ENCODE data around the gene MED12L.

Gene MED12L

GRCh38 chr3:151175952-151176351 lies 90.5 kb downstream of the MED12L start:
- Histone ChIP-seq H3K56ac (ENCODE audit: low read length) (no peak overlapping the region), H3K27ac (ENCODE audit: low read depth, low read length) (no peak overlapping the region), H3K23ac (ENCODE audit: low read length) (no peak overlapping the region), H4K5ac (ENCODE audit: low read length) (no peak overlapping the region), H3K4me3 (ENCODE audit: low read length) (no peak overlapping the region), H3K4me2 (ENCODE audit: low read length) (no peak overlapping the region), H2BK5ac (ENCODE audit: low read length) (no peak overlapping the region), H3K27me3 (ENCODE audit: insufficient read depth, low read length, poor library complexity) (no peaks in the 10 kb centered on the region), H3K79me2 (ENCODE audit: control insufficient read depth, insufficient read depth, low read length) (no peaks in the 10 kb centered on the region), H3K9ac (ENCODE audit: low read length) (no peak overlapping the region), H2AK5ac (ENCODE audit: low read length) (no peak overlapping the region), H3K36me3 (ENCODE audit: control insufficient read depth, insufficient read depth, low read length) (no peaks in the 10 kb centered on the region), H4K8ac (ENCODE audit: low read depth, low read length) (no peak overlapping the region), H3K4ac (ENCODE audit: low read depth, low read length) (no peak overlapping the region), H3K4me1 (ENCODE audit: control insufficient read depth, low read depth, low read length) (no peaks in the 10 kb centered on the region), H2BK15ac (replicated peaks; ENCODE audit: low read depth) (no peak overlapping the region), H3K18ac (ENCODE audit: low read length) (no peak overlapping the region), H3K79me1 (ENCODE audit: low read length) (no peaks in the 10 kb centered on the region), H2BK120ac (ENCODE audit: low read depth, low read length) (no peak overlapping the region)
- DNase-seq: no peak
- no CpG with 5 or more reads among the region's 2 CpGs for WGBS (ENCODE audit: extremely low coverage, insufficient coverage, low lambda C conversion rate)

DNA sequence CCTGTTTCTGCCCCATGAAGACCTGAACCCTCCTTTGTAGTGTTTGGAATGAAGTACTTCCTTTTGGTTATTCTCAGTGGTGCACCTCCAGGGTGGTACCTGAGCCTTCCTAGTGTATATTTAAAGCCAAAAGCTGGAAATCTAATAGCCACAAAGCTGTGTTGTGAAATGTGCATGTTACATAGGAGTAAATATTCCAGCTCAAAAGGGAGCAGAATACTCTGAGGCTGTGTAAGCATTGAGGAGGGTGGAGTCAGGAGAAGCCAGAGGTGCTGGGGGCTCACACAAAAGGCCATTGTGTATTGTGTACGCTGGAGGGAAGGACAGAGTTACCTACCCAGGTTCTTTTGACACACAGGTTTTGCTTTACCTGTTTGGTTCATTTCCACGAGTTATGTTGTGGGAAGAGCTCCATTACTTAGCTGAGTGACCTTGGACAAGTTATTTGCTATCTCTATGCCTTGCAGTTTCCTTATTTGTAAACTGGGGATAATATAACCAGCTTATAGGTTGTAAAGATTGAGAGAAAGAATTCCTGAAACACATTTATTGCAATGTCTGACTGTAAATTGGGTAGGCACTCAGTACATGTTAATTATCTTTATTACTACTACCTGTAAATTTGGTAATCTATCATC lies 92.9 kb downstream of the MED12L start:
- Histone ChIP-seq H3K36me3 (ENCODE audit: control insufficient read depth, insufficient read depth, low read length) (no peaks in the 10 kb centered on the region), H3K4me2 (ENCODE audit: low read length) (no peak overlapping the region), H2BK5ac (ENCODE audit: low read length) (no peak overlapping the region), H3K23ac (ENCODE audit: low read length) (no peak overlapping the region), H2BK120ac (ENCODE audit: low read depth, low read length) (no peak overlapping the region), H3K27me3 (ENCODE audit: insufficient read depth, low read length, poor library complexity) (no peaks in the 10 kb centered on the region), H4K8ac (ENCODE audit: low read depth, low read length) (no peak overlapping the region), H3K4me3 (ENCODE audit: low read length) (no peak overlapping the region), H3K4me1 (ENCODE audit: control insufficient read depth, low read depth, low read length) (no peaks in the 10 kb centered on the region), H3K18ac (ENCODE audit: low read length) (no peak overlapping the region), H3K27ac (ENCODE audit: low read depth, low read length) (no peak overlapping the region), H3K56ac (ENCODE audit: low read length) (no peak overlapping the region), H4K5ac (ENCODE audit: low read length) (no peak overlapping the region), H3K79me1 (ENCODE audit: low read length) (no peaks in the 10 kb centered on the region), H3K4ac (ENCODE audit: low read depth, low read length) (no peak overlapping the region), H3K79me2 (ENCODE audit: control insufficient read depth, insufficient read depth, low read length) (no peaks in the 10 kb centered on the region), H3K9ac (ENCODE audit: low read length) (no peak overlapping the region), H2AK5ac (ENCODE audit: low read length) (no peak overlapping the region), H2BK15ac (replicated peaks; ENCODE audit: low read depth) (no peak overlapping the region)
- DNase-seq: no peak
- WGBS (ENCODE audit: extremely low coverage, insufficient coverage, low lambda C conversion rate): no CpG with 5 or more reads among the region's 2 CpGs

DNA sequence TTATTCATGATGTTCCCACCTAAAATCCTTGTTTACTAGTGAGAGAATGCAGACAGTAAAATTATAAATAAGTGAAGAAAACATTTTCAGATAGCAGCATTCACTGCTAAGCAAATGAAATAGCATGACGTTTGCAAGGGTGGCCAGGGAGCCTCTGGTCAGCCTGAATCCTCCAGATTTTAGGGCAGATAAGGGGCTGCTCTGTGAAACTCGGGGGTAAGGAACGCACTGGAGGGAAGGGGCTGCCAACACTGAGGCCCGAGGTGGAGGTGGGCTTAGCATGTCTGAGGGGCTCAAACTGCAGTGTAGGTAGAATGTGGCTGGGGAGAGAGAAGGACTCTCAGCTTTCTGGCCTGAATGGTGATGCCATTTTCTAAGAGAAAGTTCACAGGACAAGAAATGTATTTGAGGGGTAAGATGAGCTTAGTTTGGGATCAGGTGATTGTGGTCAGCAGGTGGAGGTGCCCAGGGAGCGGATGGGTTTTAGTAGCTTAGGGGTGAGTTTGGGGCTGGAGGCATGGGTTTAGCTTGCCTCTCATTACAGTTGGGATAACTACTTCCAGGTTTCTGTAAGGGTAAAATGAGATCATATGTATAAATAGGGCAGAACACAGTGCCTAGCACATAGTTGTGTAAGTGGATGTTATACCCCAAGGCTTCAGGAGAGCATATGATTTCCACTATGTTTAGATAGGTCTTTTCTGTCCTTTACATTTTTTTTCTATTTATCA lies 97.0 kb downstream of the MED12L start:
- Histone ChIP-seq H3K27ac (ENCODE audit: low read depth, low read length) (no peak overlapping the region), H3K4me3 (ENCODE audit: low read length) (no peak overlapping the region), H3K27me3 (ENCODE audit: insufficient read depth, low read length, poor library complexity) (no peaks in the 10 kb centered on the region), H3K79me2 (ENCODE audit: control insufficient read depth, insufficient read depth, low read length) (no peaks in the 10 kb centered on the region), H3K79me1 (ENCODE audit: low read length) (no peaks in the 10 kb centered on the region), H3K23ac (ENCODE audit: low read length) (no peak overlapping the region), H3K36me3 (ENCODE audit: control insufficient read depth, insufficient read depth, low read length) (no peaks in the 10 kb centered on the region), H2BK15ac (replicated peaks; ENCODE audit: low read depth) (no peak overlapping the region), H2AK5ac (ENCODE audit: low read length) (no peak overlapping the region), H3K4me1 (ENCODE audit: control insufficient read depth, low read depth, low read length) (no peaks in the 10 kb centered on the region), H3K18ac (ENCODE audit: low read length) (no peak overlapping the region), H2BK120ac (ENCODE audit: low read depth, low read length) (no peak overlapping the region), H3K4ac (ENCODE audit: low read depth, low read length) (no peak overlapping the region), H4K5ac (ENCODE audit: low read length) (no peak overlapping the region), H3K4me2 (ENCODE audit: low read length) (no peak overlapping the region), H2BK5ac (ENCODE audit: low read length) (no peak overlapping the region), H3K9ac (ENCODE audit: low read length) (no peak overlapping the region), H3K56ac (ENCODE audit: low read length) (no peak overlapping the region), H4K8ac (ENCODE audit: low read depth, low read length) (no peak overlapping the region)
- no CpG with 5 or more reads among the region's 5 CpGs for WGBS (ENCODE audit: extremely low coverage, insufficient coverage, low lambda C conversion rate)
- DNase-seq: no peak

GRCh38 chr3:151183265-151183671 lies 97.8 kb downstream of the MED12L start:
- no peaks in the 10 kb centered on the region for H3K79me1 ChIP-seq (ENCODE audit: low read length)
- H3K4ac ChIP-seq (ENCODE audit: low read depth, low read length): no peak overlapping the region
- H2AK5ac ChIP-seq (ENCODE audit: low read length): no peak overlapping the region
- H3K9ac ChIP-seq (ENCODE audit: low read length): no peak overlapping the region
- H2BK5ac ChIP-seq (ENCODE audit: low read length): no peak overlapping the region
- H3K4me3 ChIP-seq (ENCODE audit: low read length): no peak overlapping the region
- H3K79me2 ChIP-seq (ENCODE audit: control insufficient read depth, insufficient read depth, low read length): no peaks in the 10 kb centered on the region
- no peak for DNase-seq
- no peak overlapping the region for H4K8ac ChIP-seq (ENCODE audit: low read depth, low read length)
- H3K4me1 ChIP-seq (ENCODE audit: control insufficient read depth, low read depth, low read length): no peaks in the 10 kb centered on the region
- H3K27me3 ChIP-seq (ENCODE audit: insufficient read depth, low read length, poor library complexity): no peaks in the 10 kb centered on the region
- H3K36me3 ChIP-seq (ENCODE audit: control insufficient read depth, insufficient read depth, low read length): no peaks in the 10 kb centered on the region
- no peak overlapping the region for H2BK15ac ChIP-seq (replicated peaks; ENCODE audit: low read depth)
- H3K27ac ChIP-seq (ENCODE audit: low read depth, low read length): no peak overlapping the region
- H3K56ac ChIP-seq (ENCODE audit: low read length): no peak overlapping the region
- H3K4me2 ChIP-seq (ENCODE audit: low read length): no peak overlapping the region
- no peak overlapping the region for H4K5ac ChIP-seq (ENCODE audit: low read length)
- H2BK120ac ChIP-seq (ENCODE audit: low read depth, low read length): no peak overlapping the region
- no CpG with 5 or more reads among the region's 5 CpGs for WGBS (ENCODE audit: extremely low coverage, insufficient coverage, low lambda C conversion rate)
- H3K18ac ChIP-seq (ENCODE audit: low read length): no peak overlapping the region
- no peak overlapping the region for H3K23ac ChIP-seq (ENCODE audit: low read length)

- no CpG with 5 or more reads among the region's 1 CpG for WGBS (ENCODE audit: extremely low coverage, insufficient coverage, low lambda C conversion rate)
- no peaks in the 10 kb centered on the region for H3K27me3 ChIP-seq (ENCODE audit: insufficient read depth, low read length, poor library complexity)
- H3K9ac ChIP-seq (ENCODE audit: low read length): no peak overlapping the region
- H3K79me2 ChIP-seq (ENCODE audit: control insufficient read depth, insufficient read depth, low read length): no peaks in the 10 kb centered on the region
- no peak overlapping the region for H4K5ac ChIP-seq (ENCODE audit: low read length)
- no peak overlapping the region for H3K4ac ChIP-seq (ENCODE audit: low read depth, low read length)
- H3K79me1 ChIP-seq (ENCODE audit: low read length): no peaks in the 10 kb centered on the region
- H3K23ac ChIP-seq (ENCODE audit: low read length): no peak overlapping the region
- no peak overlapping the region for H2BK120ac ChIP-seq (ENCODE audit: low read depth, low read length)
- no peaks in the 10 kb centered on the region for H3K36me3 ChIP-seq (ENCODE audit: control insufficient read depth, insufficient read depth, low read length)
- H3K56ac ChIP-seq (ENCODE audit: low read length): no peak overlapping the region
- H3K4me3 ChIP-seq (ENCODE audit: low read length): no peak overlapping the region
- H4K8ac ChIP-seq (ENCODE audit: low read depth, low read length): no peak overlapping the region
- no peak overlapping the region for H2BK15ac ChIP-seq (replicated peaks; ENCODE audit: low read depth)
- DNase-seq: no peak
- no peaks in the 10 kb centered on the region for H3K4me1 ChIP-seq (ENCODE audit: control insufficient read depth, low read depth, low read length)
- no peak overlapping the region for H2BK5ac ChIP-seq (ENCODE audit: low read length)
- no peak overlapping the region for H3K4me2 ChIP-seq (ENCODE audit: low read length)
- no peak overlapping the region for H3K27ac ChIP-seq (ENCODE audit: low read depth, low read length)
- H3K18ac ChIP-seq (ENCODE audit: low read length): no peak overlapping the region
- no peak overlapping the region for H2AK5ac ChIP-seq (ENCODE audit: low read length)
Measured at GRCh38 chr3:151191095-151191494, 105.6 kb downstream of the MED12L start.
